Pancreas (tissue), 10 donors: ENCODE measurements around the gene RITA1. TPM values are rescaled to one million over a fixed set of nuclear protein-coding genes. Genes with fewer than 3 reads are reported as not detected.

ENCODE experiments used
- ATAC-seq, 4 donors: fragments of 200-7000 bp; cut with Tn5 transposase; one replicate each; pipeline versions ENCODE4 v1.8.0 to v1.9.1; 2020; ENCODE audit warnings: mild to moderate bottlenecking in 4 of 4, moderate library complexity in 4 of 4
- DNase-seq, 6 donors: peaks; one replicate each; pipeline ENCODE4 v3.0.0-alpha.2; 2020
- FAIRE-seq: peaks from 2 replicates; lab custom pipeline; 2012; peaks lifted over from hg19 to GRCh38; lab: Jason Lieb, UNC
- H3K27ac ChIP-seq, 4 donors: fragments of 200-600 bp; sonication (generic); 1 replicate in 3 of 4; 2 replicates in 1 of 4; pipeline versions ENCODE4 v1.5.0 to v1.8.0; 2020
- H3K27me3 ChIP-seq, 4 donors: fragments of 200-600 bp; one replicate each; pipeline ENCODE4 v1.8.0; 2021
- H3K36me3 ChIP-seq, 3 donors: fragments of 200-600 bp; sonication (generic) in 1 of 3; one replicate each; pipeline versions ENCODE4 v1.5.0 to v1.8.0; 2020 to 2021
- H3K4me1 ChIP-seq, 3 donors: fragments of 200-600 bp; one replicate each; pipeline ENCODE4 v1.8.0; 2021
- H3K4me3 ChIP-seq, 4 donors: fragments of 200-600 bp; sonication (generic) in 2 of 4; one replicate each; pipeline versions ENCODE4 v1.5.0 to v1.8.0; 2020 to 2021
- H3K9me3 ChIP-seq, 4 donors: fragments of 200-600 bp; one replicate each; pipeline ENCODE4 v1.8.0; 2021
- CTCF ChIP-seq, 4 donors: fragments of 200-600 bp; sonication (generic) in 3 of 4; IDR thresholded peaks; one replicate each; pipeline versions ENCODE4 v1.5.0 to v1.8.0; 2021; ENCODE audit warnings: antibody characterized with exemption in 4 of 4
- WGBS, 2 donors: extraction: QIAGEN DNeasy Blood & Tissue Kit; methylation state at CpG; one replicate each; pipeline ENCODE4 v1.1.7; 2013; 5-methylcytosine and 5-hydroxymethylcytosine counted together
- intact Hi-C, 3 donors: fragments of 100-400 bp; cut with DNase I; formaldehyde crosslinking; loops; one replicate each; pipeline versions ENCODE4 v1.11.1 to v1.14.2; 2022
- polyA plus RNA-seq, 2 donors: library from polyadenylated mRNA; stranded (reverse); fragments of 200-250 nt; gene quantifications; one replicate each; pipeline ENCODE4 v1.2.3, GENCODE V29; 2013
- total RNA-seq, 6 donors: library from RNA; stranded (reverse); fragmentation: NEBNext Ultra II Directional in 4 of 6; extraction: Animal tissue kit (Norgen Biotek cat#: 25700) in 4 of 6; gene quantifications; one replicate each; pipeline versions ENCODE4 v1.2.1 to v1.2.4, GENCODE V29; 2021 to 2023
- donor health status: healthy with polysubstance abuse.
- donor health status: DM: no; HTN: no; CAD: no; lungs with moderate emphysema.
- donor health status: DM: no; HTN: no; CAD: no.
- donor health status: control.
- donor health status: control.
- donor health status: Bipolar disorder and iron deficiency.
- donor health status: DM: yes; HTN: yes; CAD: no.
- donor health status: DM: no; HTN: no; CAD: no.
- donor health status: DM: no; HTN: no; CAD: no.
- donor health status: DM: yes; HTN: yes; CAD: no.

Gene RITA1
- total and polyA plus RNA-seq, 8 donors: 4.8 to 8.9 (median 5.4) TPM

GRCh38 chr12:113220593-113221180 is 35.2 kb downstream of the RITA1 start:
- Histone ChIP-seq H3K27ac (peak overlapping the region in 2 of 4 donors; percentile 44 to 52), H3K4me1 (peaks cover 8 to 24% (median 18%) of the 10 kb centered on the region in 3 donors), H3K4me3 (peak overlapping the region; percentile 16 to 61 (median 23)), H3K36me3 (no peaks in the 10 kb centered on the region), H3K27me3 (no peaks in the 10 kb centered on the region), H3K9me3 (no peaks in the 10 kb centered on the region)
- ATAC-seq (no peak), DNase-seq (peak in 1 of 6 donors; percentile 81), FAIRE-seq (peak; percentile 98)
- whole genome bisulfite sequencing, 2 donors: 2% methylated on average over 23 of the region's 23 CpGs
- TF ChIP-seq CTCF (IDR thresholded peaks at IDR 0.05): no peak
- intact Hi-C loops: no loop called here

GRCh38 chr12:113221181-113221996 is 35.9 kb downstream of the RITA1 start, which contains the start of gene TPCN1:
Gene TPCN1 (plus strand): TSS chr12:113221464. CDS start chr12:113226853, 5,389 bp downstream.
- Histone ChIP-seq H3K36me3 (no peaks in the 10 kb centered on the region), H3K27ac (peak within 1 kb of the TSS; percentile 84 to 95 (median 89)), H3K4me1 (peaks cover 8 to 26% (median 18%) of the 10 kb centered on the region in 3 donors), H3K27me3 (no peaks in the 10 kb centered on the region), H3K9me3 (no peaks in the 10 kb centered on the region), H3K4me3 (peak within 1 kb of the TSS; percentile 61 to 95 (median 88))
- 0 to 1% methylated on average over 52 to 68 of the region's 68 CpGs for WGBS, 2 donors
- intact Hi-C loops: no loop called here
- FAIRE-seq (no peak), ATAC-seq (peak; percentile 89 to 93 (median 90)), DNase-seq (peak; percentile 98 to 100 (median 100))
- peak in 1 of 4 donors; percentile 5 for TF ChIP-seq CTCF (IDR thresholded peaks at IDR 0.05)

- peak in 1 of 6 donors; percentile 26 for DNase-seq
- WGBS, 2 donors: 7% methylated on average over 12 of the region's 12 CpGs
- H3K4me3 ChIP-seq: peak overlapping the region; percentile 61 to 95 (median 88)
- ATAC-seq: peak in 1 of 4 donors; percentile 2
- no peak for FAIRE-seq
- TF ChIP-seq CTCF (IDR thresholded peaks at IDR 0.05): no peak
- H3K27ac ChIP-seq: peak overlapping the region; percentile 84 to 95 (median 89)
- H3K9me3 ChIP-seq: no peaks in the 10 kb centered on the region
- H3K36me3 ChIP-seq: peaks cover 0 to 7% (median 0%) of the 10 kb centered on the region in 3 donors
- peaks cover 8 to 26% (median 18%) of the 10 kb centered on the region in 3 donors for H3K4me1 ChIP-seq
- intact Hi-C loops: no loop called here
- H3K27me3 ChIP-seq: no peaks in the 10 kb centered on the region
Observed at GRCh38 chr12:113221997-113222729, 36.6 kb downstream of the RITA1 start.

- peaks cover 8 to 26% (median 18%) of the 10 kb centered on the region in 3 donors for H3K4me1 ChIP-seq
- 6 to 8% methylated on average over 11 of the region's 11 CpGs for WGBS, 2 donors
- DNase-seq (peak in 5 of 6 donors; percentile 75 to 88 (median 84)), FAIRE-seq (peak; percentile 51), ATAC-seq (peak; percentile 28 to 52 (median 48))
- no peaks in the 10 kb centered on the region for H3K27me3 ChIP-seq
- peaks cover 0 to 15% (median 0%) of the 10 kb centered on the region in 3 donors for H3K36me3 ChIP-seq
- no peak for TF ChIP-seq CTCF (IDR thresholded peaks at IDR 0.05)
- no peaks in the 10 kb centered on the region for H3K9me3 ChIP-seq
- peak overlapping the region in 3 of 4 donors; percentile 61 to 95 (median 88) for H3K4me3 ChIP-seq
- intact Hi-C loops: no loop called here
- H3K27ac ChIP-seq: peak overlapping the region; percentile 84 to 95 (median 89)
Observed at GRCh38 chr12:113222730-113223531, 37.4 kb downstream of the RITA1 start.
